HG02943 (cell line): ENCODE data around the gene CASP3.
"Not testable (repeated sequence)": the region's sequence is repeated elsewhere in the genome, so short reads cannot be mapped to it uniquely, and the experiment has no call there.

ENCODE experiments used
- ATAC-seq: cut with Tn5 transposase; IDR thresholded peaks from one replicate; pipeline ENCODE4 v1.9.1; 2021; ENCODE audit warnings: mild to moderate bottlenecking, low read depth, moderate library complexity; ENCODE audit not compliant: unreplicated experiment

Gene CASP3

DNA sequence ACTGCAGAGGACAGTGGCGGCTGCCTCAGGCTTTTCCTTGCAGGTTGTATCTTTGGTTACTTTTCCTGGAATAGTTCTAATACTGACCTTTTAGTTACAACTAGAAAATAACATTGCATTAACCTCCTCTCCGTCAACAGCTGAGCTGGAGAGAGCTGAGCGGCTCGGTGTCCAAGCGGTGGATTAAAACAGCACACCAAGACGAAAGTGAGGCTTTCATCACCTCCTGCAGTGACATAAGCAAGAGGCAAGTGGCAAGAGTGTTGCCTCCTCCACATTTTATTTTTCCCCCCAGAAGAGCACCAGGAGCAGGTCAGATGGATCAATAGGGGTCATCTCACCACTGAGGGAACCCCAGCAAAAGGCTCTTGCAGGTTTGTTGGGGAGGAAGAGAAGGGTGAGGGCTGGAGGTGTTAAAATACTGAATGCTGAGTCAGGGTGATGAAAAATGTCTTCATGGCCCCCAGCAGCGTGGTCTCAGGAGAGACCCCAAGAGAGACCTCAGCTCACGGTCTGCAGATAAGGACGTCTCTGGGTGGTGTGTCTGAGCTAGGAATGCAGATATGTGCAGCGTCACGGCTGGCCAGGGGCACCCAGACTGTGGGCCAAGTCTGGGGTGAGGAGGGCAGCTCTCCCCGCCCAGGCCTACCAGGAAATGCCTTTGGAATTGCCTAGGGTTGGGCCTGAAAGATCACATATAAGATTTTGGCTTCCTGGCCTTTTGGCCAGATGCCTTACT lies 50.3 kb downstream of the CASP3 start:
- no peak for ATAC-seq

DNA sequence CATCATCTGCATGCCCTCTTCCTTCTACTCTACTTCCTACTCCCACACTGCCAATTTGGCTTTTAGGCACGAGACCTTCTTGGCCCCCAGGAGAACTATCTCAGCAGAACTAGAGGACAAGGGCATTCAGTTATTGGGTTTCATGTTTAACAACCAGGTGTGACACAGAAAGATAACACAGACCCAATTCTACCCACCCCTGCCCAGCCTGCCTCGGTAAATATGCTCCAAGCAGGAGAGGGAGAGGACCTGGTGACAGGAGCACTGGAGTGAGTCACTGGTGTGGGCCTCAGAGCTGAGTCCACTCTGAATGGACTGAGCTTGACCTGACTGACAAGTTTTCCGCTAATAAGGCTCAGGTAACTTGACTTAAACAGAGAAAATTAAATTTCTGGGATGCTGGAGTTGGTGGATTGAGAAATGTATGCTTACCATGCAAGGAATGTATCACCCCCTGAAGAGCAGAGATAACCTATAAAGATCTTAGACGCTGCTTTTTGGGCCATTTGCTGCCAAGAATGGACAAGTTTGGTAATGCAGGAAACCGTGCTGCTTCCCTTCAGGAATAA lies 52.5 kb downstream of the CASP3 start:
- no peak for ATAC-seq

DNA sequence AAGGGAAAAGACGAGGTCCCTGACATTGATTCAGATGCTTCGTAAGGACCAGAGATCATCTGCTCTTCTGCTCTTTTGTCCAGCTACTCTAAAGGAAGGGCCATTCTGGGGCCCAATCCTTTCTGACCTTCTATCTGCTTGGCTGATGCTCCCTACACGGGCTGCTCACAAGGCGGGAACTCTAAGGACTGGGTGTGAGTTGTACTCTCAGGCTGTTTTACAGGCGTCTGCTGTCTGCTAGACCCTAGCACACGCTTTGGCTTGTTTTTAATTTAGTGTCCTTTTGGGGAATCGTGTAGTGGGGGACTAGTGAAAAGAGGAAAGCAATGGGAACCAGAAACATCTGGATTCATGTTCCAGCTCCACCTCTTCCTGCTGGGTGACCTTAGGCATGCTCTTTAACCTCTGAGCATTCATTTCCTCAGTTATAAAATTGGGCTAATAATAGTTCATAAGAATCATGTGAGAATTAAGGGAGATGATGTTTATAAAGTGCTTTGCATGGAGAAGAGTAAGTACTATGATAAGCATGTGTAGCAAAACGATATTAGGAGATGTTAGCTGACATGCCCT lies 53.1 kb downstream of the CASP3 start:
- ATAC-seq, result no peak

- ATAC-seq, result no peak
Observed at GRCh38 chr4:184595430-184595829, 53.8 kb downstream of the CASP3 start.

GRCh38 chr4:184593461-184593860 lies 55.8 kb downstream of the CASP3 start:
- no peak for ATAC-seq

DNA sequence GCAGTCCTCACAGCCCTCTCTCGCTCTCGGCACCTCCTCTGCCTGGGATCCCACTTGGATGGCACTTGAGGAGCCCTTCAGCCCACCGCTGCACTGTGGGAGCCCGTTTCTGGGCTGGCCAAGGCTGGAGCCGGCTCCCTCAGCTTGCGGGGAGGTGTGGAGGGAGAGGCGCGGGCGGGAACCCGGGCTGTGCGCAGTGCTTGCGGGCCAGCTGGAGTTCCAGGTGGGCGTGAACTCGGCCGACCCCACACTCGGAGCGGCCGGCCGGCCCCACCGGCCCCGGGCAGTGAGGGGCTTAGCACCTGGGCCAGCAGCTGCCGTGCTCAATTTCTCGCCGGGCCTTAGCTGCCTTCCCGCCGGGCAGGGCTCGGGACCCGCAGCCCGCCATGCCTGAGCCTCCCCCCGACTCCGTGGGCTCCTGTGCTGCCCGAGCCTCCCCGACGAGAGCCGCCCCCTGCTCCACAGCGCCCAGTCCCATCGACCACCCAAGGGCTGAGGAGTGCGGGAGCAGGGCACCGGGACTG lies 57.4 kb downstream of the CASP3 start:
- not testable (repeated sequence) for ATAC-seq

DNA sequence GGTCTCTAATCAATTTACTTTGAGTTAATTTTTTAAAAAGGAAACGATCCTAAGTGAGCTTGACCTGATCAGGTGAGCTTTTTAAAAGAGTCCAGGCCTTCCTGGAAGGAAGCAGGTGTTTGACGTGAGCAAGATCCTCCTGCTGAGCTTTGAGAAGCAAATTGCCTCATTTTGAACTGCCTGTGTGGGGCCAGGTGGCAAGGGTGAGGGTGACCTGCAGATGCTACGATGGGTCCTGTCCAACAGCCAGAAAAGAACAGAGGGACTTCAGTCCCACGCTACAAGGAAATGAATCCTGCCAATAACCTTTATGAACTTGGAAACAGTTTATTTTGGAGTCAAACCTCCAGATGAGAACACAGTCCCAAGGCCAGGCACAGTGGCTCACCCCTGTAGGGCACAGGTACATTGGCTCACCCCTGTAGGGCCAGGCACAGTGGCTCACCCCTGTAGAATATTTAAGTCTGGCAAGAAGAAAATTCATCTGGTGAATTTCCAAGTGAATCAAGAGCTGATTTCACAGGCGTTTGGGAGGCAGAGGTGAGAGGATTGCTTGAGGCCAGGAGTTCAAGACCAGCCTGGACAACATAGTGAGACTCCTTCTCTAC lies 58.1 kb downstream of the CASP3 start:
- ATAC-seq, result no peak

GRCh38 chr4:184590196-184590595 lies 59.1 kb downstream of the CASP3 start:
- ATAC-seq, result no peak

- no peak for ATAC-seq
Observed at GRCh38 chr4:184588893-184589292, 60.4 kb downstream of the CASP3 start.

DNA sequence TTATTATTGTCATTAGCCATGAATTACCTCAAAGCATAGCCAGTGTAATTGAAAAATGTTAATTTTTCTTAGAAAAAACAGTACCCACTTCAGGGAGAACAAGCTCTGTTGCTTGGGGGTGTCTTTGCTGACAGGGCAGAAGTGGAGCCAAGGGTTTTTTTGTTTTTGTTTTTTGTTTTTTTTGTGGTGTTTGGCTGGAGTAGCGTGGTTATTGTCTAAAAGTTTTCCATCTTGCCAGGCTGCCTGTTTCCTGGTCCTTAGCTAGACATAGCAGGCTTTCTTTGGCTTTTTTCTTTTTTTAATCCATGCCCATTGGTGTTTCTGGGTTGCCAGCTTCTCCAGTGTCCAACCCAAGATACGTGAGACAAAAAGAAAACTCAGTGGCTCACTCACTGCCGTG lies 61.5 kb downstream of the CASP3 start:
- no peak for ATAC-seq

GRCh38 chr4:184587221-184587620 lies 62.0 kb downstream of the CASP3 start:
- no peak for ATAC-seq

- ATAC-seq, result no peak
Observed at GRCh38 chr4:184583738-184584502, 65.3 kb downstream of the CASP3 start.
